HG02763 (cell line): ENCODE results near the gene RAB34.

Source experiments
- ATAC-seq: cut with Tn5 transposase; IDR thresholded peaks from one replicate; pipeline ENCODE4 v1.9.1; 2021; ENCODE audit warnings: mild to moderate bottlenecking, moderate library complexity; ENCODE audit not compliant: unreplicated experiment

Gene RAB34, protein sequence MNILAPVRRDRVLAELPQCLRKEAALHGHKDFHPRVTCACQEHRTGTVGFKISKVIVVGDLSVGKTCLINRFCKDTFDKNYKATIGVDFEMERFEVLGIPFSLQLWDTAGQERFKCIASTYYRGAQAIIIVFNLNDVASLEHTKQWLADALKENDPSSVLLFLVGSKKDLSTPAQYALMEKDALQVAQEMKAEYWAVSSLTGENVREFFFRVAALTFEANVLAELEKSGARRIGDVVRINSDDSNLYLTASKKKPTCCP

DNA sequence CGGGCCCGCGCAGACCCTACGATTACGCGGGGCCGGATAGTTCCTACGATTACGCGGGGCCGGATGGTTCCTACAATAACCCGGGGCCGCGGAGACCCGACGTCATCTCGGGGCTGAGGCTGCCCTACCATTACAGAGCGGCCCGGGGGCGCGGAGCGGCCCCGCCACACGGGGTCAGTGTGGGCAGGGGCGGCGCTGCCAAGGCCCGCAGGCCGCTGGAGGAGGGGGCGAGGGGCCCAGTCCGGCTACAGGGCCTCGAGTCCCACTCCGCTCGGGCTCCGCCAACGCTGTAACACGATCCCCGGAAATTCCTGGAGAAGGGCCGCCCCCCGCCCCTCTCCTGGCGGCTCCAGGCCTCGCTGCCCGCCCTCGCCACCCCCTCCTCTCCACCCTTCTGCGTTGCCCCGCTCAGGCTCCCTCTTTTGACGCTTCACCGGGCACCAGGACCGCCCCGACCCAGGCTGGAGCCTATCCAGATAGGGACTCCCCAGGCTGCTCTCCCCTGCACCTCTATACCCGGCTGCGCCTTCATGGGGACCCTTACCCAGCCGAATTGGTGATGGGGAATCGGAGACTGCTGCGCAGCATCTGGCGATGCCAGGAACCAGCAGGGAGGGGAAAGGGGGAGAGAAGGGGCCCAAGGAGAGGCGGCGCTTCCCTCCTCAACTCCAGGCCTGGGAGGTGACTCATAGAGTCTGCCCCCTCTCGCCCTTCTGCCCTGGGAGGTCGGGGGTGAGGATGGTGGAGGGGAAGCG, at the start of gene RAB34:
RAB34 (minus strand) TSS at position 291 of the 755 bp plus-strand sequence. CDS start 602 bp downstream, outside the sequence.
- no peak for ATAC-seq

DNA sequence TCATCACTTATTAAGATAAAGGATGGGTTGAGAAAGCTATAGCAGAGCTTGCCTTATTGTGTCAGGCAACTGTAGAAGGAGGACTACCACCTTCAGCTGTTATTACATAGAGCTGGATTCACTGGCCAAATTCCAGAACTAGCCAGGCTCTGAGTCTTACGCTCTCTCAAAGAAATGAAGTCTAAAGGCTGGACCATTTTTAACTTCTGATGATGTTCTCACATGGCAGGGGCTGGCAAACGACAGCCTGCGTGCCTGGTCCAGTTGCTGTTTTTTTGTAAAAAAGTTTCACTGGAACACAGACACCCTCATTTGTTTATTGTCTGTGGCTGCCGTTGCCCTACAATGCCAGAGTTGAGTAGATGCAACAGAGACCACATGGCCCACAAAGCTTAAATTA, 47.4 kb upstream of the RAB34 start:
- ATAC-seq = no peak

DNA sequence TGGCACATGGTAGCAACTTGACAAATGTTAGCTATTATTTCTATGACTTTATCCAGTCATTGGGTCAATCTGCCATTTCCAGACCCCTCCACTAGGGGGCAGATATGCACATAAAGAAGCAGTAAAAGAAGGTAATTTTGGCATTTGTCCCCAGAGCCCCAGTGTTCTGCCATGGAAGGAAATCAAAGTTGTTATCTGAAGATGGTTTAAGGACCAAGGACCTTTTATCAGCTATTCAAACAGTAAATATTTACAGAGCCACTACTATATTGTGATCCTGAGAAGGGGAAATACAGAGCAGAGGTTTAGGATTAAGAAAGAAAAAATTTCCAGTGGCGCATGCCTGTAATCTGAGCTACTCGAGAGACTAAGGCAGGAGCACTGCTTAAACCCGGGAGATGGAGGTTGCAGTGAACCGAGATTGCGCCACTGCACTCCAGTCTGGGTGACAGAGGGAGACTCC, 46.2 kb upstream of the RAB34 start:
- no peak for ATAC-seq

DNA sequence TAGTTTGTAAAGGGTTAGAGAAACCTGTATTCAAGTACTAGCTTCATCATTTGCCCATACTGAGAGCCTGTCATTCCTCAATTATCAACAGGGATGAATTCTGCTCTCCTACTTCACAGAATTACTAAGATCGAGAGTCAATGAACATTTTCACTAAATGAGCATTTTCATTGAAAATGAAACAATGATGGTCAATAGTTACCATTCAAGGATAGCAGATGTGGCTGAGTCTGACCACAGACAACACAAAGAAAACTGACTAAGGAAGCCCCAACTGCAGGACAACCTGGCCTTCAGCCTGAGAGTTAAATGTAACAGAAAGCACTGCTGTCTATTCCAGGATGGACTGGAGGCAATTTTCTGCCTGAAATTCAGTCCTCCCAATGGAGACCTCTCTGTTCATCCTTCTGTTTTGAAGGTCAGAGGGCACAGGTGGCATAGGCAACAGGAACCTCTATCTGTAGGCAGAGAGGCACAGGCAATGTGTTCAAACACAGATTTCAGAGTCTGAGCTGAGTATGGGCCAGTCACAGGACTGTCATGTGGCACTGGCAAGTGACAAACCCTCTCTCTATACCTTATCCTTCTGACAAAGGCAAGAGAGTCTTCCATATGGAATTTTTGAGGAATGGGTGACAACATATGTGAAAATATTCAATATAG, 45.6 kb upstream of the RAB34 start:
- no peak for ATAC-seq

DNA sequence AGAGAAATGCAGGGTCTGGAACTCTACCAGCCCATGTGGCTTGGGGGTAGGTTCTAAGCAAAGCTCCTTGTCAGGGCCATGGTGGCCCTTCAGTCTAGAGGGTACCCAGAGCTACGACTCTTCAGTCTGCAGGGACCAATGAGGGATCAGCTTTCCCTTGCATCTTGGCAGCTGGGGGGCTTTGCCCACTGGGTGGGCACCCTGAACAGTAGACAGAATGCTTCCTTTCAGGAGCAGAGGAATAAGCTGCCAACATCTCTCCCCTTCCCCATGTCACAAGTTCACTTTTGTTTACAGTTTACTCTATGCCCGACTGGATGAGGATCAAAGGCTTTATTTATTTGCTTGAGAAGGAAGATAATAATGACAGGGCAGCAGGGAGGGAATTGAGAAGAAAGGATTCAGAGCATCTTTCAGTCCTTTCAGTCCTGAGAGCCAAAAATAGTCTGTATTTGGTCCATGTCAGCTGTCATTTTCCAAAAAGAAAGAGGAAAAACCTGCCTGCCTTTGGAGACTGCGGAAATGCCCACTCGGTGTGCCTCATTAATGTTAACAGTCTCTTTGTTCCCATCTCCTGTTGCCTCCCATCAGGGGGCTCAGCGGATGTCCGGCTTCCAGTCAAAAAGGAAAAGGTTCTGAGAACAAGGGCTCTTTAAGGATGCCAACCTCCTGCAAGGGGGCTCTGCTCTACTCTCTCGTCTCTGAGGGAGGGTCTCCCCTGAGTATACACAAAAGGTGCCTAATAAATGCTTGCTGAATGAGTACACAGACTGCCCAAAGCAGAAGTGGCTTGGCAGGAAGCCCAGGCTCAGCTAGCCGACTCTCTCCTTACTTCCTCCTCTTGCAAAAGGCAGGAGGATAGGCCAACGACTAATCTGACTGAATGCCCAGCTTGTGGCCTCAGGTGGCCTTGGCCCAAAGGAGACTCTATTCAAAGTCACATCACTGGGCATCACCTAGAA, 43.2 kb upstream of the RAB34 start:
- ATAC-seq = no peak

DNA sequence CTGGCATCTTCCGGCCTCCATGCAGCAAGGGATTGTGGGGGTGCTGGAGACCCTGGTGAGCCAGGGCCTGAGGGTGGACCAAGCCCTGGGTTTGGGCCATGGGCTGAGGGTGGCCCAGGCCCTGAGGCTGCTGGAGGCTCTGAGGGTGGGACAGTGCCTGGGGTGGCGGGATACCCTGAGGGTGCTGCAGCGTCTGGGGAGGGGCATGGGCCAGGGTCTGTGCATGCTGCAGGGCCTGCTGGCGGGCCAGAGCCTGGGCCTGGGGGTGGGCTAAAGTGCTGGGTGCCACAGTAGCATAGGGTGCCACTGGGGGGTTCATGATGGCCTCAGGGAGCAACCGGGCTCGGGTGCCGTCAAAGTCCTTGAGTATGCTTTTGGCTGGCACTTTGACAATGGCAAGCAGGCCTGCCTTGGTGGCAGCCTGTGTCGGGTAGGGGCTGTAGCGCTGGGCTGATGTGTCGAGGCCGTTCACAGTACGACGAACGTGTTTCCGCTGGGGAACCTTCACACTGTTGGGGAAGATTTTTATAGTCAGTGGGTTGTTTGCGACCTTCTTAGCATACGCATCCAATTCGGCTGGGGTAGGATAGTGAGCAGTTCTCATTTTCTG, 41.7 kb upstream of the RAB34 start:
- no peak for ATAC-seq

DNA sequence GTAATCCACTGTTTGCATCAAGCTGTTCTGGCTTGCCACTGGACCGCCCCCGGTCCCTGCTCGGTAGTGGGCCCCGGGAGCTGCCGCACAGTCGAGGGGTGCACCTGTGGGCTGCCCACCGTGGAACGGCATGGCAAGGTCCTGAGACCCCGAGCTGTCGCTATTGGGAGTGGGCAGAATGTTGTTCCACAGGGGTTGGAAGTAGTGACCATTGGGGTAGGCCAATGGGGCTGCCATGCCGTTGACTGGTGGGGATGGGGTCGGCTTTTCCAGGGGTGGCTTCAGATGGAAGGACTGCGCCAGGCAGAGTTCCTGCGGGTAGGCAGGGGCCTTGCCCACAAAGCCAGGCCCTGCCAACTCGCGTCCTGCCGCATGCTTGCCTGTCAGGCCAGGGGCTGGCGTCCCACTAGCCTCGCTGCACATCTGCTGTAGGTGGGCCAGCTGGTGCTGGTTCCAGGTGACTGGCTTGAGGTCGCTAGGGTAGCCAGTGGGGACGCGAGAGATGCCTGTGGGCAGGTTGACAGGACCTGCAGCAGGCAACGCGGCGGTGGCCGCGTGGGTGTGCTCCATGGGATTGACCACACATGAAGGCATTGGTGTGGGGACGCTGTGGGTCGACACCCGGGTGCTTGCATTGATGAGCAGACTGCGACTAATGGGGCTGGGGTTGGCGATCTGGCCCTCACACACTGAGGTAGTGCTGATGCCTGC, 40.9 kb upstream of the RAB34 start:
- no peak for ATAC-seq

DNA sequence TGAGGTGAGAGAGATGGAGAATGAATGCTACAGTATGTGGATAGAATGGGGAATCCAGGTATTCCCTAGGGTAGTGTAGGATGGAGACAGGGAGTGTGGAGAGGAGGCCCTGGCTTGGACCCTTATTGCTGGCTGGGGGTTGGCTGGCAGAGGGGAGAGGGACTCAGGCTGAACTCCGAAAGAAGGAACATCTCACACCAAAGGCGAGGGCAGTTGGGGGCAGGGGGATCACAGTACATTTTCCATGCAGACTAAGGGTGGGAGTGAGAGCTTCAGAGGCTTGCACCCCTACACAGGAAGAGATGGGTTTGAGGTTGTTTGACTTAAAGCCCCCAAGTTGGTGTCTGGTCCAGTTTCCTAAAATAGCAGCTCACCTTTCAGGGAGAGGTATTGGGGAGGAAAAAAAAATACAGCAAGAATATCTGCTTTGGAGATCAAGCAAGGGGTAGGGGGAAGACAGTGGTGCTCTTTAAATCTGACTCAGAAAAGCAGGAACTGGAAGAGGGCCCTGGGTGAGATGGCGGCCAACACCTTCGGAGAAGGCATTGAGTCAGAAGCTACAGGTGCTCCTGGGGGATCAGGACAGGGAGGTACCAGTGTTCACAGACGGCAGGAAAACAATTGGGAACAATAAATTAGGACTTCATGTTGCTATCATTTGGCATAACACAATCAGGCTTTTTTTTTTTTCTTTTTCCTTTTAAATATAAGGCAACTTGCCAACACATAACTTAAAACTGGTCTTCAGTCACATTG, 38.6 kb upstream of the RAB34 start:
- no peak for ATAC-seq

DNA sequence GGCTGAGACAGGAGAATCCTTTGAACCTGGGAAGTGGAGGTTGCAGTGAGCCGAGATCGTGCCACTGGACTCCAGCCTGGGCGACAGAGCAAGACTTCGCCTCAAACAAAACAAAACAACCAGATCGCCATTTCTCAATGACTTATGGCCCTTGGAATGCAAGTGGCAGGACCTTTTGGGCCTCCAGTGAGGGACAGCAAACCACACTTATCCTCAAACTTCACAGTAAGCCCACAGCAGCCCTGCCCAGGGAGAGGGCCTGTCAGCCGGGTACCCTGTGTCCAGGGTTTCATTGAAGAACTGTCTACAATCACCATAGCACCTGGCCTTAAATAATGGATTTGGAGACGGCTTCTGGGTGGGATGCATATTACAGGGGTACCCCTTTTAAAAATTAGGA, 37.8 kb upstream of the RAB34 start:
- no peak for ATAC-seq

DNA sequence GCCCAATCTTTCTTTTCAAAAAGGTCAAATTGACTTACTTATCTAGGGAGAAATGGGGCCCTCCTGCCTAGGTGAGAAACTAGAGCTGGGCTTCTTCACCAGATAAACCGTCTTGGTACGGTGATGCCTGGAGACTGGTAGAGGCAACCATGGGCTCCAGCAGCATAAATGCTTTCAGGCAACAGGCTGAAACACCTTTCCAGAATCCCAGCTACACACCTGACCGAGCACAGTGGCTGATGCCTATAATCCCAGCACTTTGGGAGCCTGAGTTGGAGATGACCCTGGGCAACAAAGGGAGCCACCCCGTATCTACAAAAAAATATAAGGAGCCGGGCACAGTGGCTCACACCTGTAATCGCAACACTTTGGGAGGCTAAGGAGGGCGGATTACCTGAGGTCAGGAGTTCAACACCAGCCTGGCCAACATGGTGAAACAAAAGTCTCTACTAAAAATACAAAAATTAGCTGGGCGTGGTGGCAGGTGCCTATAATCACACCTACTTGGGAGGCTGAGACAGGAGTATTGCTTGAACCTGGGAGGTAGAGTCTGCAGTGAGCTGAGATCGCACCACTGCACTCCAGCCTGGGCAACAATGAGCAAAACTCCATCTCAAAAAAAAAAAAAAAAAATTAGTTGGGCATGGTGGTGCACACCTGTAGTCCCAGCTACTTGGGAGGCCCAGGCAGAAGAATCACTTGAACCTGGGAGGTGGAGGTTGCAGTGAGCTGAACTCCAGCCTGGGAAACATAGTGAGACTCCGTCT, 34.1 kb upstream of the RAB34 start:
- ATAC-seq = no peak

DNA sequence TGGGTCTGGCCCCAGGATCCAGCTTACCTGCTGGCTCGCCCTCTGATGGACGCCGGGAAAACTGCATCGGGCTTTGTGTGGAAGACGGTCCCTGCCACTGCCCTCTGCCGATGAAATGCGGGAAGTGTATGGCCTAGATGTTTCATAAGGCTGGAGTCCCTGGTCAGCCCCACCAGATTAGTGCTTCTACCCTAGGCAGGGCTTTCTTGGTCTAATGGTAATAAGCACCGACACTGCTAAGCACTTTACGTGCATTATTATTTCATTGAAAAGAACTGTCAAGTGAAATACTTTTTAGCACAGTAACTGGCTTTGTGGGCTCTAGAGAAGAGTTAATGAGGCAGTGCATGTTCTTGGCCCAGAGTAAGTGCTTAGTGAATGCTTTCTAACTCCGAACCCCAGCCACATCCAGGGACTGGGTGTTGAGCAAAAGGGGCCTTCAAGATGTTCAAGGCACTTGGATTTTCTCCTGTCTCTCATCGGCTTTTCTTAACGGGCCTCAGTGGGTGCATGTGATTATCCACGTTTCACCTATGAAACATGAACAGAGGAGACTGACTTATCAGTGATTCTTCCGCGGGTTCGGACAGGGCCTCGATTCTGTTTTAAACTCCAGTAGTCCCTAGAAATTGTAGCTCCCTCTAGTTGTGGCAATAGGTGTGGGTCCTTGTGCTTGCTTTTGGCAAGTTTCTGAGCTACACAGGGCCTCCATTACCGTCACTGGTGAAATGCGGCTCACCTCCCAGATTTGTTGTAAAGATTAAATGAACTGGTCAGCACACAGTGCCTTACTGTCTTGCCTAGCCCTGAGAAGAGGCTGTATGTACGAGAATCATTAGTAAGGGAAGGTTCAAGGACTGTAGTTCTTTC, 32.7 kb upstream of the RAB34 start:
- peak; percentile 65 for ATAC-seq

DNA sequence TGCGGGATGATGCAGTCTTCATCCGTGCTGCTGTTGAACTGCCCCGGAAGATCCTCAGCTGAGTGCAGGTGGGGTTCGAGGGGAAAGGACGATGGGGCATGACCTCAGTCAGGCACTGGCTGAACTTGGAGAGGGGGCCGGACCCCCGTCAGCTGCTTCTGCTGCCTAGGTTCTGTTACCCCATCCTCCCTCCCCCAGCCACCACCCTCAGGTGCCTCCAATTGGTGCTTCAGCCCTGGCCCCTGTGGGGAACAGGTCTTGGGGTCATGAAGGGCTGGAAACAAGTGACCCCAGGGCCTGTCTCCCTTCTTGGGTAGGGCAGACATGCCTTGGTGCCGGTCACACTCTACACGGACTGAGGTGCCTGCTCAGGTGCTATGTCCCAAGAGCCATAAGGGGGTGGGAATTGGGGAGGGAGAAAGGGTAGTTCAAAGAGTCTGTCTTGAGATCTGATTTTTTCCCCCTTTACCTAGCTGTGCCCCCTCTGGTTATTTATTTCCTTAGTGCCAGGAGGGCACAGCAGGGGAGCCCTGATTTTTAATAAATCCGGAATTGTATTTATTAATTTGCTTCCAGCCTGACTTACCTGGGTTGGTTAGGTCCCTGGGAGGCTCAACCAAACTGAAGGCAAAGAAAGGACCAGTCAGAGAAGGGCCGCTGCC, 32.0 kb upstream of the RAB34 start:
- ATAC-seq = no peak

DNA sequence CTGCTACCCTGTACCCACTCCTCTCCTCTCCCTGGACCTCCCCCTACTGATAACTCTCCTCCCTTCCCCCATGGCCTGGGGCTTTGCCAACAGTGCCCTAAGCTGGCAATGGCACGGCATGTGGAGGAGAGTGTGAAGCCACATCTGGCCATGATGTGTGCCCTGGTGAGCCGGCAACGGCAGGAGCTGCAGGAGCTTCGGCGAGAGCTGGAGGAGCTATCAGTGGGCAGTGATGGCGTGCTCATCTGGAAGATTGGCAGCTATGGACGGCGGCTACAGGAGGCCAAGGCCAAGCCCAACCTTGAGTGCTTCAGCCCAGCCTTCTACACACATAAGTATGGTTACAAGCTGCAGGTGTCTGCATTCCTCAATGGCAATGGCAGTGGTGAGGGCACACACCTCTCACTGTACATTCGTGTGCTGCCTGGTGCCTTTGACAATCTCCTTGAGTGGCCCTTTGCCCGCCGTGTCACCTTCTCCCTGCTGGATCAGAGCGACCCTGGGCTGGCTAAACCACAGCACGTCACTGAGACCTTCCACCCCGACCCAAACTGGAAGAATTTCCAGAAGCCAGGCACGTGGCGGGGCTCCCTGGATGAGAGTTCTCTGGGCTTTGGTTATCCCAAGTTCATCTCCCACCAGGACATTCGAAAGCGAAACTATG, 31.3 kb upstream of the RAB34 start:
- ATAC-seq = no peak

DNA sequence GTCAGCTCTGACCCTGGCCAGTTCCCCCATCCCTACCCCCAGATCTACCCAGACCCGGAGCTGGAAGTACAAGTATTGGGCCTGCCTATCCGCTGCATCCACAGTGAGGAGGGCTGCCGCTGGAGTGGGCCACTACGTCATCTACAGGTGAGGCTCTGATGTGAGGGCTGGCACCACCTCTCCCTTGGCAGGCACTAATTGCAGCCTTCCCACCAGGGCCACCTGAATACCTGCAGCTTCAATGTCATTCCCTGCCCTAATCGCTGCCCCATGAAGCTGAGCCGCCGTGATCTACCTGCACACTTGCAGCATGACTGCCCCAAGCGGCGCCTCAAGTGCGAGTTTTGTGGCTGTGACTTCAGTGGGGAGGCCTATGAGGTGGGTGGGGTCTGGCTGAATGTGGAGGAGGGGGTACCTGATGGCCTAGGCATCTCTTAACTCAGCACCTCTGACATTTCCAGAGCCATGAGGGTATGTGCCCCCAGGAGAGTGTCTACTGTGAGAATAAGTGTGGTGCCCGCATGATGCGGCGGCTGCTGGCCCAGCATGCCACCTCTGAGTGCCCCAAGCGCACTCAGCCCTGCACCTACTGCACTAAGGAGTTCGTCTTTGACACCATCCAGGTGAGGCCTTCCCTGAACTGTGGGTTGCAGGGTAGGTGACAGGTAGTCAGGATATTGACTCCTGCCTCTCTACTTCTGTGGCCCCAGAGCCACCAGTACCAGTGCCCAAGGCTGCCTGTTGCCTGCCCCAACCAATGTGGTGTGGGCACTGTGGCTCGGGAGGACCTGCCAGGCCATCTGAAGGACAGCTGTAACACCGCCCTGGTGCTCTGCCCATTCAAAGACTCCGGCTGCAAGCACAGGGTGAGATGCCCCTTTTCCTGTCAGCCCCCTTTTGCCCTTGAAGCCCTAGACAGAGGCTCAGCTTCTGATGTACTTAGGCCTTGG, 30.4 kb upstream of the RAB34 start:
- no peak for ATAC-seq

DNA sequence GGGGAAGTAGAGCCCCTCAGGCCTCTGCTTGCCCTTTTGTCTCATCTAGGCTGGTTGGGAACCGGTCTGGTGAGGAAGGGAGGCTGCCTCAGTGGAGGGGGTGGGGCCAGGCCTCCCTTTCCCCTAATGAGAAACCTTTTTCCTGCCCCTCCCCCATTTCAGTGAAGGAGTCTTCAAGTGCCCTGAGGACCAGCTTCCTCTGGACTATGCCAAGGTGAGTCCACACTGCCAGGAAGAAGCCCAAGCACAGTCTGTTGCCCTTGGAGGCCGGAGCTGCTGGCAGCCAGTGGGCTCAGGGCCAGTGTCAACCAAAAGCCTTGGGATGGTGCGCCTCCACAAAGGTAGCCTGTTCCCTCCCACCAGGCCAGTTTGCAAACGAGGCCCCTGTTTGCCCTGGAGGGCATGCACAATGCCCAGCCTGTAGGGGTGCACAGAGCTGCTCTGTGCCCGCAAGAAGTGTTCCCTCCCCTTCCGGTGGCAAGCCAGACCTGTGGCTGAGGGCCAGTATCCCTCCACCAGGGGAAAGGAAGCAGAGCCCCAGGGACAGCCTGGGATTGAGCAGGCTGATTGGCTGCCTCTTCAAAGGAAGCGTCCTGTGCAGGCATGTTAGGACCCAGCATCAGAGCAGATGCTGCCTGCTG, 29.5 kb upstream of the RAB34 start:
- ATAC-seq = no peak
